ENCODE data around the gene CFAP221. TPM values are rescaled to one million over a fixed set of nuclear protein-coding genes. Genes with fewer than 3 reads are reported as not detected.

The CFAP221 gene
- total RNA-seq, 3 donors from 2014 or later = 0.98 to 3.5 TPM; not detected in 1

GRCh38 chr2:119512946-119513345, 31.3 kb upstream of the CFAP221 start:
- no peak overlapping the region for H3K27ac ChIP-seq
- no peaks in the 10 kb centered on the region for H3K9me3 ChIP-seq
- intact Hi-C loops (cut with DNase I; ENCODE audit: low total_unique reads) = loop anchor here (5.0 kb wide), 1 partner anchor 1121 kb away; no protein-coding TSS in a partner anchor
- no peak for DNase-seq (ENCODE audit: low spot score in 2 of 2)
- no peaks in the 10 kb centered on the region for H3K4me1 ChIP-seq
- peaks cover 0 to 6% of the 10 kb centered on the region in 2 donors for H3K27me3 ChIP-seq
- TF ChIP-seq POLR2A (IDR thresholded peaks at IDR 0.05) (no peak), CTCF (IDR thresholded peaks at IDR 0.05) (no peak), POLR2AphosphoS5 (IDR thresholded peaks at IDR 0.05) (no peak)
- H3K4me3 ChIP-seq = no peak overlapping the region
- no peaks in the 10 kb centered on the region for H3K36me3 ChIP-seq

- H3K9me3 ChIP-seq = no peaks in the 10 kb centered on the region
- H3K4me3 ChIP-seq = no peak overlapping the region
- intact Hi-C loops (cut with DNase I; ENCODE audit: low total_unique reads) = loop anchor here (5.0 kb wide), 1 partner anchor 1122 kb away; no protein-coding TSS in a partner anchor
Observed at GRCh38 chr2:119513832-119514231, 30.4 kb upstream of the CFAP221 start.

GRCh38 chr2:119516121-119516520, 28.1 kb upstream of the CFAP221 start:
- TF ChIP-seq POLR2A (IDR thresholded peaks at IDR 0.05) (no peak), POLR2AphosphoS5 (IDR thresholded peaks at IDR 0.05) (no peak), CTCF (IDR thresholded peaks at IDR 0.05) (no peak)
- intact Hi-C loops (cut with DNase I; ENCODE audit: low total_unique reads) = no loop called here
- DNase-seq (ENCODE audit: low spot score in 2 of 2) = no peak

More at GRCh38 chr2:119513832-119514231, 30.4 kb upstream of the CFAP221 start:
- no peak for TF ChIP-seq POLR2A (IDR thresholded peaks at IDR 0.05)
- no peak for TF ChIP-seq CTCF (IDR thresholded peaks at IDR 0.05)
- TF ChIP-seq POLR2AphosphoS5 (IDR thresholded peaks at IDR 0.05) = no peak
- Histone ChIP-seq H3K4me1 (no peaks in the 10 kb centered on the region), H3K27me3 (peaks cover 0 to 6% of the 10 kb centered on the region in 2 donors), H3K36me3 (no peaks in the 10 kb centered on the region), H3K27ac (no peak overlapping the region)
- no peak for DNase-seq (ENCODE audit: low spot score in 2 of 2)

GRCh38 chr2:119517433-119517832, 26.8 kb upstream of the CFAP221 start:
- intact Hi-C loops (cut with DNase I; ENCODE audit: low total_unique reads) = no loop called here
- no peak for DNase-seq (ENCODE audit: low spot score in 2 of 2)
- Histone ChIP-seq H3K9me3 (no peaks in the 10 kb centered on the region), H3K4me1 (no peaks in the 10 kb centered on the region), H3K27me3 (peaks cover 0 to 9% of the 10 kb centered on the region in 2 donors), H3K36me3 (no peaks in the 10 kb centered on the region), H3K27ac (no peak overlapping the region), H3K4me3 (no peak overlapping the region)
- no peak for TF ChIP-seq POLR2A (IDR thresholded peaks at IDR 0.05)
- TF ChIP-seq CTCF (IDR thresholded peaks at IDR 0.05) = peak in 2 of 3 donors; percentile 9 to 27

More at GRCh38 chr2:119516121-119516520, 28.1 kb upstream of the CFAP221 start:
- H3K27me3 ChIP-seq = no peaks in the 10 kb centered on the region
- H3K36me3 ChIP-seq = no peaks in the 10 kb centered on the region
- H3K9me3 ChIP-seq = no peaks in the 10 kb centered on the region
- H3K4me3 ChIP-seq = no peak overlapping the region
- H3K4me1 ChIP-seq = no peaks in the 10 kb centered on the region
- H3K27ac ChIP-seq = no peak overlapping the region

- intact Hi-C loops (cut with DNase I; ENCODE audit: low total_unique reads) = no loop called here
- no peak for DNase-seq (ENCODE audit: low spot score in 2 of 2)
- Histone ChIP-seq H3K36me3 (no peaks in the 10 kb centered on the region), H3K27me3 (peaks cover 0 to 20% of the 10 kb centered on the region in 2 donors), H3K4me3 (no peak overlapping the region), H3K27ac (no peak overlapping the region), H3K9me3 (no peaks in the 10 kb centered on the region), H3K4me1 (no peaks in the 10 kb centered on the region)
- TF ChIP-seq POLR2A (IDR thresholded peaks at IDR 0.05) (no peak), CTCF (IDR thresholded peaks at IDR 0.05) (no peak), POLR2AphosphoS5 (IDR thresholded peaks at IDR 0.05) (no peak)
Observed at GRCh38 chr2:119518401-119519056, 25.7 kb upstream of the CFAP221 start.
